Kidney epithelial cell (primary cell): ENCODE measurements around the gene AMN. TPM values are rescaled to one million over a fixed set of nuclear protein-coding genes. Genes with fewer than 3 reads are reported as not detected.

ENCODE experiments used
- DNase-seq: peaks from one replicate; pipeline ENCODE4 v3.0.0-alpha.2; 2010; ENCODE audit warnings: low read depth
- H3K27me3 ChIP-seq: 2 replicates; pipeline ENCODE4 v1.6.0; 2011; ENCODE audit warnings: low read length; ENCODE audit not compliant: control insufficient read depth, insufficient read depth
- H3K36me3 ChIP-seq: 2 replicates; pipeline ENCODE4 v1.5.1; 2011; ENCODE audit warnings: low read length; ENCODE audit not compliant: control insufficient read depth, insufficient read depth
- H3K4me3 ChIP-seq: 2 replicates; pipeline ENCODE4 v1.5.1; 2011; ENCODE audit warnings: low read depth, mild to moderate bottlenecking, control low read depth, low read length
- CTCF ChIP-seq: IDR thresholded peaks from 2 replicates; pipeline ENCODE4 v1.5.1; 2011; ENCODE audit warnings: mild to moderate bottlenecking, moderate library complexity, low read length, control low read depth, inconsistent platforms; ENCODE audit not compliant: insufficient read depth, poor library complexity, severe bottlenecking
- total RNA-seq: library from RNA; depleted of rRNA; stranded (reverse); fragments of >200 nt; gene quantifications from 2 replicates; pipeline ENCODE4 v1.2.3, GENCODE V29; 2015

Gene AMN
- total RNA-seq, 1 donor from 2014 or later: 0.54 TPM

GRCh38 chr14:102913341-102914211 lies 8.9 kb upstream of the AMN start:
- no peak for TF ChIP-seq CTCF
- Histone ChIP-seq H3K36me3 (no peaks in the 10 kb centered on the region), H3K27me3 (no peaks in the 10 kb centered on the region), H3K4me3 (no peak overlapping the region)
- no peak for DNase-seq

- no peaks in the 10 kb centered on the region for H3K27me3 ChIP-seq
- no peak overlapping the region for H3K4me3 ChIP-seq
- H3K36me3 ChIP-seq: no peaks in the 10 kb centered on the region
- DNase-seq: no peak
- TF ChIP-seq CTCF: no peak
Measured at GRCh38 chr14:102914474-102915291, 7.8 kb upstream of the AMN start.

- H3K4me3 ChIP-seq: no peak overlapping the region
- no peaks in the 10 kb centered on the region for H3K27me3 ChIP-seq
- TF ChIP-seq CTCF: no peak
- no peaks in the 10 kb centered on the region for H3K36me3 ChIP-seq
- DNase-seq: no peak
Measured at GRCh38 chr14:102915292-102916110, 7.0 kb upstream of the AMN start.

- DNase-seq: no peak
- H3K36me3 ChIP-seq: no peaks in the 10 kb centered on the region
- TF ChIP-seq CTCF: no peak
- no peaks in the 10 kb centered on the region for H3K27me3 ChIP-seq
- H3K4me3 ChIP-seq: no peak overlapping the region
Measured at GRCh38 chr14:102916347-102917055, 6.0 kb upstream of the AMN start.

- H3K27me3 ChIP-seq: peaks cover 2% of the 10 kb centered on the region
- no peak for TF ChIP-seq CTCF
- no peaks in the 10 kb centered on the region for H3K36me3 ChIP-seq
- H3K4me3 ChIP-seq: no peak overlapping the region
- no peak for DNase-seq
Measured at GRCh38 chr14:102917056-102917385, 5.4 kb upstream of the AMN start.
